PFSK-1 (cell line): ENCODE measurements around the gene ROM1.
A peak's percentile ranks its signal among the peaks of the same experiment; 100 is the strongest.

Source experiments
- POLR2AphosphoS5 ChIP-seq: IDR thresholded peaks from 2 replicates; pipeline ENCODE4 v1.6.1; 2012; ENCODE audit warnings: low read depth, mild to moderate bottlenecking, control low read depth, low read length, moderate library complexity
- REST ChIP-seq, 2 experiments: IDR thresholded peaks; 2 replicates each; pipeline versions ENCODE4 v1.6.1 to v1.8.0; 2011 to 2012; ENCODE audit warnings: low read depth in 2 of 2, low read length in 2 of 2, control low read depth in 1 of 2, inconsistent platforms in 1 of 2, mild to moderate bottlenecking in 1 of 2, moderate library complexity in 1 of 2; ENCODE audit not compliant: insufficient read depth in 1 of 2
- SIN3A ChIP-seq: IDR thresholded peaks from 2 replicates; pipeline ENCODE4 v1.6.1; 2012; ENCODE audit warnings: mild to moderate bottlenecking, low read length, moderate library complexity, borderline replicate concordance; ENCODE audit not compliant: insufficient read depth
- TAF1 ChIP-seq: IDR thresholded peaks from 2 replicates; pipeline ENCODE4 v1.6.1; 2012; ENCODE audit warnings: low read length, control low read depth, borderline replicate concordance; ENCODE audit not compliant: insufficient read depth

GRCh38 chr11:62601122-62601371, 12.0 kb upstream of the ROM1 start:
- no peak for TF ChIP-seq POLR2AphosphoS5
- TF ChIP-seq SIN3A, result no peak
- no peak for TF ChIP-seq REST (IDR thresholded peaks at IDR 0.05; ENCODE audit: insufficient read depth in 1 of 2, low read depth in 2 of 2, low read length in 2 of 2)
- TF ChIP-seq TAF1, result 0 out of 2 replicates have a peak, but pooled peaks have one; percentile 1
